HCT116 (cell line): ENCODE data around the gene SKIC8. TPM values are rescaled to one million over a fixed set of nuclear protein-coding genes. Genes with fewer than 3 reads are reported as not detected.

Experiments
- ATAC-seq: fragments of 200-7000 bp; cut with Tn5 transposase; 2 replicates; pipeline ENCODE4 v1.9.1; 2020; ENCODE audit warnings: mild to moderate bottlenecking, moderate library complexity
- BruUV-seq: library from RNA; stranded (reverse); fragments of 400-500 nt; replicated peaks from 2 replicates; lab custom pipeline; 2021; lab: Mats Ljungman, UMichigan
- CTCF ChIA-PET: fragments of 300-600 bp; sonication (Branson Sonifier 250); formaldehyde crosslinking; loops from one replicate; lab custom pipeline; 2021; ENCODE audit warnings: antibody characterized with exemption; lab: Charles Lee
- POLR2A ChIA-PET: fragments of 300-600, 350-600 bp; sonication (Branson Sonifier 250); formaldehyde crosslinking; loops from one replicate; lab custom pipeline; 2021; ENCODE audit warnings: antibody characterized with exemption; lab: Charles Lee
- RAD21 ChIA-PET, 2 experiments: fragments of 300-600 bp; sonication (Branson Sonifier 250); formaldehyde crosslinking; loops; one replicate each; lab custom pipeline; 2023; ENCODE audit warnings: low total read pairs in 2 of 2; ENCODE audit not compliant: uncharacterized antibody in 2 of 2, unreplicated experiment in 2 of 2, low non-redundant PET in 1 of 2; lab: Charles Lee
- DNase-seq: peaks from one replicate; pipeline ENCODE4 v3.0.0-alpha.2; 2010; ENCODE audit warnings: low read depth, low spot score
- H2AFZ ChIP-seq: fragments of 200-600 bp; shearing (Covaris generic), sonication (generic); 2 replicates; pipeline ENCODE4 v1.6.1; 2017; ENCODE audit warnings: low read depth, mixed run types, mixed read lengths, antibody characterized with exemption, low read length; ENCODE audit not compliant: poor library complexity, severe bottlenecking
- H3K27ac ChIP-seq: 2 replicates; pipeline ENCODE4 v1.5.1; 2012; ENCODE audit warnings: low read depth, low read length
- H3K27me3 ChIP-seq: fragments of 200-600 bp; sonication (generic); 2 replicates; pipeline ENCODE4 v1.6.1; 2016; ENCODE audit warnings: mixed run types, low read length, mixed read lengths; ENCODE audit not compliant: insufficient read depth
- H3K36me3 ChIP-seq, 2 experiments: fragments of 200-500 bp in 1 of 2; fragments of 200-600 bp in 1 of 2; sonication (Bioruptor generic) in 1 of 2; sonication (generic) in 1 of 2; 2 replicates each; pipeline versions ENCODE4 v1.5.1 to v1.6.1; 2014 to 2016; ENCODE audit warnings: low read length in 2 of 2, inconsistent platforms in 1 of 2, mixed read lengths in 1 of 2, mixed run types in 1 of 2; ENCODE audit not compliant: insufficient read depth in 2 of 2, control insufficient read depth in 1 of 2
- H3K4me1 ChIP-seq, 2 experiments: fragments of 200-600 bp in 1 of 2; sonication (generic) in 1 of 2; 2 replicates each; pipeline versions ENCODE4 v1.5.1 to v1.6.1; 2012 to 2017; ENCODE audit warnings: low read length in 2 of 2, inconsistent platforms in 1 of 2, mild to moderate bottlenecking in 1 of 2, mixed read lengths in 1 of 2, mixed run types in 1 of 2, moderate library complexity in 1 of 2; ENCODE audit not compliant: insufficient read depth in 2 of 2, control insufficient read depth in 1 of 2
- H3K4me2 ChIP-seq: fragments of 200-600 bp; sonication (generic); 2 replicates; pipeline ENCODE4 v1.6.1; 2017; ENCODE audit warnings: mixed run types, low read length, mixed read lengths
- H3K4me3 ChIP-seq, 2 experiments: fragments of 200-600 bp in 1 of 2; sonication (generic) in 1 of 2; replicated peaks in 1 of 2; 2 replicates each; pipeline ENCODE4 v1.5.1; 2011 to 2016; ENCODE audit warnings: low read length in 2 of 2, control low read depth in 1 of 2, low read depth in 1 of 2, mild to moderate bottlenecking in 1 of 2, mixed read lengths in 1 of 2, mixed run types in 1 of 2
- H3K79me2 ChIP-seq: fragments of 200-600 bp; sonication (generic); 2 replicates; pipeline ENCODE4 v1.6.1; 2017; ENCODE audit warnings: mild to moderate bottlenecking, mixed run types, low read length, moderate library complexity, mixed read lengths; ENCODE audit not compliant: insufficient read depth
- H3K9ac ChIP-seq: fragments of 200-600 bp; sonication (generic); 2 replicates; pipeline ENCODE4 v1.6.1; 2016; ENCODE audit warnings: low read length, mixed read lengths
- H3K9me2 ChIP-seq: fragments of 200-600 bp; sonication (generic), shearing (Covaris generic); 2 replicates; pipeline ENCODE4 v1.6.1; 2017; ENCODE audit warnings: mixed run types, mild to moderate bottlenecking, moderate library complexity; ENCODE audit not compliant: insufficient read depth
- H3K9me3 ChIP-seq, 2 experiments: fragments of 200-500 bp in 1 of 2; fragments of 200-600 bp in 1 of 2; sonication (Bioruptor generic) in 1 of 2; sonication (generic) in 1 of 2; 2 replicates each; pipeline ENCODE4 v1.6.1; 2014 to 2017; ENCODE audit warnings: low read length in 2 of 2, mixed read lengths in 2 of 2, inconsistent platforms in 1 of 2, low read depth in 1 of 2, mild to moderate bottlenecking in 1 of 2, mixed run types in 1 of 2, moderate library complexity in 1 of 2; ENCODE audit not compliant: control insufficient read depth in 1 of 2, insufficient read depth in 1 of 2
- H4K20me1 ChIP-seq: fragments of 200-600 bp; sonication (generic), shearing (Covaris generic); 2 replicates; pipeline ENCODE4 v1.6.1; 2017; ENCODE audit warnings: mixed run types, mild to moderate bottlenecking, moderate library complexity; ENCODE audit not compliant: insufficient read depth
- CBX3 ChIP-seq: IDR thresholded peaks from 2 replicates; pipeline ENCODE4 v1.6.1; 2012; ENCODE audit warnings: low read depth
- ELF1 ChIP-seq: IDR thresholded peaks from 2 replicates; pipeline ENCODE4 v1.6.1; 2012; ENCODE audit warnings: low read depth, borderline replicate concordance
- EZH2 ChIP-seq: fragments of 200-600 bp; sonication (generic); IDR thresholded peaks from 2 replicates; pipeline ENCODE4 v1.6.1; 2017; ENCODE audit warnings: antibody characterized with exemption, mixed run types
- FOSL1 ChIP-seq: IDR thresholded peaks from 2 replicates; pipeline ENCODE4 v1.6.1; 2012; ENCODE audit warnings: low read depth
- JUND ChIP-seq: IDR thresholded peaks from 2 replicates; pipeline ENCODE4 v1.6.1; 2012
- POLR2A ChIP-seq: IDR thresholded peaks from 2 replicates; pipeline ENCODE4 v1.7.0; 2011; ENCODE audit warnings: borderline replicate concordance; ENCODE audit not compliant: insufficient read depth, insufficient read length; ENCODE audit errors: extremely low read depth
- POLR2AphosphoS5 ChIP-seq: IDR thresholded peaks from 2 replicates; pipeline ENCODE4 v1.6.1; 2011; ENCODE audit warnings: mild to moderate bottlenecking, low read depth, low read length, moderate library complexity
- RAD21 ChIP-seq: IDR thresholded peaks from 2 replicates; pipeline ENCODE4 v1.6.1; 2012; ENCODE audit warnings: low read depth, mild to moderate bottlenecking
- SRF ChIP-seq: IDR thresholded peaks from 2 replicates; pipeline ENCODE4 v1.6.1; 2012; ENCODE audit warnings: low read depth
- YY1 ChIP-seq: IDR thresholded peaks from 2 replicates; pipeline ENCODE4 v1.6.1; 2011; ENCODE audit warnings: low read length, low read depth, moderate library complexity, mild to moderate bottlenecking; ENCODE audit not compliant: insufficient replicate concordance; ENCODE audit errors: extremely low read depth
- ZNF274 ChIP-seq: fragments of 200-500 bp; sonication (Bioruptor generic); IDR thresholded peaks from 2 replicates; pipeline ENCODE4 v1.6.1; 2014; ENCODE audit warnings: mild to moderate bottlenecking, low read depth, low read length, inconsistent platforms
- intact Hi-C: fragments of 100-400 bp; cut with micrococcal nuclease; formaldehyde crosslinking; loops from 2 replicates; pipeline ENCODE4 v1.10.0; 2022
- total RNA-seq: library from RNA; stranded (reverse); gene quantifications from one replicate; pipeline ENCODE4 v1.2.1, GENCODE V29; 2021; ENCODE audit not compliant: unreplicated experiment
- TF ChIP-seq, protein P1 (sequence below): IDR thresholded peaks from 2 replicates; pipeline ENCODE4 v1.6.1; 2012
- TF ChIP-seq, protein P2 (sequence below): IDR thresholded peaks from 2 replicates; pipeline ENCODE4 v1.6.1; 2012
- TF ChIP-seq, protein P3 (sequence below): IDR thresholded peaks from 2 replicates; pipeline ENCODE4 v1.6.1; 2012; ENCODE audit warnings: low read depth
- TF ChIP-seq, protein P4 (sequence below), 3 experiments: fragments of 200-600 bp in 1 of 3; sonication (generic) in 1 of 3; IDR thresholded peaks in 2 of 3; conservative IDR thresholded peaks in 1 of 3; 2 replicates each; pipeline ENCODE4 v1.5.1; 2012 to 2017; ENCODE audit warnings: low read depth in 2 of 3, low read length in 2 of 3, antibody characterized with exemption in 1 of 3, borderline replicate concordance in 1 of 3, control low read depth in 1 of 3, mild to moderate bottlenecking in 1 of 3, mixed read lengths in 1 of 3, mixed run types in 1 of 3, moderate library complexity in 1 of 3; ENCODE audit not compliant: insufficient read depth in 1 of 3

Gene SKIC8
- total RNA-seq, 1 experiment from 2014 or later: 57.1 TPM

DNA sequence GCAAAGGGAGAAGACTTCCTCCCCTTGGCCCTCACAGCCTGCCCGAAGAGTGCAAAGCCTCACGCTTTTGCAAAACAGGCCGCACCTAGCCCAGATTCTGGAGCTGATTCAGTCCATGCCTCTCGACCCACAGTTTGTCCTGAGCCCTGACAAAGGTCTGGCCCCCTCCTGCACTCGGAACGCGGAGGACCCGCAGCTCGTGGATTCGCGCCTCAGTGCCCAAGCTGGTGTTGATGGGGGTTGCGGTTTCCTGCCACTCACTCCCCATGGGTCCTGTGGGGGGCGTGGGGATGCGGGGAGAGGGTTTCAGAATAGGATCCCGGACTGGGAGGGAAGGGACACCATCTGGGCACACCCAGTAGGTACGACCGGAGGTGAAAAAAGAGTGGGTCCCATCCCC is 40.1 kb upstream of the SKIC8 start:
- RAD21 ChIA-PET: no interaction called here
- intact Hi-C loops: no loop called here
- POLR2A ChIA-PET: no interaction called here
- no peak overlapping the region for H3K4me2 ChIP-seq
- H2AFZ ChIP-seq: no peak overlapping the region
- H3K27me3 ChIP-seq: peaks cover 9% of the 10 kb centered on the region; the same call in 1 of the 2 replicates
- H3K27ac ChIP-seq: no peak overlapping the region
- CTCF ChIA-PET: no interaction called here
- ATAC-seq (no peak), DNase-seq (no peak)
- no peak overlapping the region for H3K9ac ChIP-seq
- TF ChIP-seq, protein P1, sequence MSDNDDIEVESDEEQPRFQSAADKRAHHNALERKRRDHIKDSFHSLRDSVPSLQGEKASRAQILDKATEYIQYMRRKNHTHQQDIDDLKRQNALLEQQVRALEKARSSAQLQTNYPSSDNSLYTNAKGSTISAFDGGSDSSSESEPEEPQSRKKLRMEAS: no peak
- TF ChIP-seq FOSL1: no peak
- no peak for TF ChIP-seq YY1
- TF ChIP-seq ZNF274: no peak
- TF ChIP-seq SRF: no peak
- no peak for TF ChIP-seq POLR2AphosphoS5
- no peak for TF ChIP-seq RAD21
- TF ChIP-seq, protein P2, sequence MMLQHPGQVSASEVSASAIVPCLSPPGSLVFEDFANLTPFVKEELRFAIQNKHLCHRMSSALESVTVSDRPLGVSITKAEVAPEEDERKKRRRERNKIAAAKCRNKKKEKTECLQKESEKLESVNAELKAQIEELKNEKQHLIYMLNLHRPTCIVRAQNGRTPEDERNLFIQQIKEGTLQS: no peak
- no peak for TF ChIP-seq EZH2
- TF ChIP-seq POLR2A: no peak
- TF ChIP-seq, protein P3, sequence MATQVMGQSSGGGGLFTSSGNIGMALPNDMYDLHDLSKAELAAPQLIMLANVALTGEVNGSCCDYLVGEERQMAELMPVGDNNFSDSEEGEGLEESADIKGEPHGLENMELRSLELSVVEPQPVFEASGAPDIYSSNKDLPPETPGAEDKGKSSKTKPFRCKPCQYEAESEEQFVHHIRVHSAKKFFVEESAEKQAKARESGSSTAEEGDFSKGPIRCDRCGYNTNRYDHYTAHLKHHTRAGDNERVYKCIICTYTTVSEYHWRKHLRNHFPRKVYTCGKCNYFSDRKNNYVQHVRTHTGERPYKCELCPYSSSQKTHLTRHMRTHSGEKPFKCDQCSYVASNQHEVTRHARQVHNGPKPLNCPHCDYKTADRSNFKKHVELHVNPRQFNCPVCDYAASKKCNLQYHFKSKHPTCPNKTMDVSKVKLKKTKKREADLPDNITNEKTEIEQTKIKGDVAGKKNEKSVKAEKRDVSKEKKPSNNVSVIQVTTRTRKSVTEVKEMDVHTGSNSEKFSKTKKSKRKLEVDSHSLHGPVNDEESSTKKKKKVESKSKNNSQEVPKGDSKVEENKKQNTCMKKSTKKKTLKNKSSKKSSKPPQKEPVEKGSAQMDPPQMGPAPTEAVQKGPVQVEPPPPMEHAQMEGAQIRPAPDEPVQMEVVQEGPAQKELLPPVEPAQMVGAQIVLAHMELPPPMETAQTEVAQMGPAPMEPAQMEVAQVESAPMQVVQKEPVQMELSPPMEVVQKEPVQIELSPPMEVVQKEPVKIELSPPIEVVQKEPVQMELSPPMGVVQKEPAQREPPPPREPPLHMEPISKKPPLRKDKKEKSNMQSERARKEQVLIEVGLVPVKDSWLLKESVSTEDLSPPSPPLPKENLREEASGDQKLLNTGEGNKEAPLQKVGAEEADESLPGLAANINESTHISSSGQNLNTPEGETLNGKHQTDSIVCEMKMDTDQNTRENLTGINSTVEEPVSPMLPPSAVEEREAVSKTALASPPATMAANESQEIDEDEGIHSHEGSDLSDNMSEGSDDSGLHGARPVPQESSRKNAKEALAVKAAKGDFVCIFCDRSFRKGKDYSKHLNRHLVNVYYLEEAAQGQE: no peak
- TF ChIP-seq JUND: no peak
- TF ChIP-seq ELF1: no peak
- TF ChIP-seq, protein P4, sequence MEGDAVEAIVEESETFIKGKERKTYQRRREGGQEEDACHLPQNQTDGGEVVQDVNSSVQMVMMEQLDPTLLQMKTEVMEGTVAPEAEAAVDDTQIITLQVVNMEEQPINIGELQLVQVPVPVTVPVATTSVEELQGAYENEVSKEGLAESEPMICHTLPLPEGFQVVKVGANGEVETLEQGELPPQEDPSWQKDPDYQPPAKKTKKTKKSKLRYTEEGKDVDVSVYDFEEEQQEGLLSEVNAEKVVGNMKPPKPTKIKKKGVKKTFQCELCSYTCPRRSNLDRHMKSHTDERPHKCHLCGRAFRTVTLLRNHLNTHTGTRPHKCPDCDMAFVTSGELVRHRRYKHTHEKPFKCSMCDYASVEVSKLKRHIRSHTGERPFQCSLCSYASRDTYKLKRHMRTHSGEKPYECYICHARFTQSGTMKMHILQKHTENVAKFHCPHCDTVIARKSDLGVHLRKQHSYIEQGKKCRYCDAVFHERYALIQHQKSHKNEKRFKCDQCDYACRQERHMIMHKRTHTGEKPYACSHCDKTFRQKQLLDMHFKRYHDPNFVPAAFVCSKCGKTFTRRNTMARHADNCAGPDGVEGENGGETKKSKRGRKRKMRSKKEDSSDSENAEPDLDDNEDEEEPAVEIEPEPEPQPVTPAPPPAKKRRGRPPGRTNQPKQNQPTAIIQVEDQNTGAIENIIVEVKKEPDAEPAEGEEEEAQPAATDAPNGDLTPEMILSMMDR (IDR thresholded peaks at IDR 0.05 in 2 of 3, conservative IDR thresholded peaks at IDR 0.05 in 1 of 3; ENCODE audit: borderline replicate concordance in 1 of 3, insufficient read depth in 1 of 3, low read depth in 2 of 3, low read length in 2 of 3): no peak
- TF ChIP-seq CBX3: no peak
- no peaks in the 10 kb centered on the region for H3K9me2 ChIP-seq
- no peaks in the 10 kb centered on the region for H3K4me1 ChIP-seq
- H3K4me3 ChIP-seq: no peak overlapping the region
- no peaks in the 10 kb centered on the region for H4K20me1 ChIP-seq
- H3K36me3 ChIP-seq: no peaks in the 10 kb centered on the region
- no TSS peak for BruUV-seq
- no peaks in the 10 kb centered on the region for H3K79me2 ChIP-seq
- no peaks in the 10 kb centered on the region for H3K9me3 ChIP-seq
